HG02884 (cell line): Measurements from ENCODE around the gene RPS6KA5.

ENCODE experiments used
- ATAC-seq: cut with Tn5 transposase; IDR thresholded peaks from one replicate; pipeline ENCODE4 v1.9.1; 2021; ENCODE audit warnings: mild to moderate bottlenecking, moderate library complexity; ENCODE audit not compliant: unreplicated experiment

The RPS6KA5 gene

DNA sequence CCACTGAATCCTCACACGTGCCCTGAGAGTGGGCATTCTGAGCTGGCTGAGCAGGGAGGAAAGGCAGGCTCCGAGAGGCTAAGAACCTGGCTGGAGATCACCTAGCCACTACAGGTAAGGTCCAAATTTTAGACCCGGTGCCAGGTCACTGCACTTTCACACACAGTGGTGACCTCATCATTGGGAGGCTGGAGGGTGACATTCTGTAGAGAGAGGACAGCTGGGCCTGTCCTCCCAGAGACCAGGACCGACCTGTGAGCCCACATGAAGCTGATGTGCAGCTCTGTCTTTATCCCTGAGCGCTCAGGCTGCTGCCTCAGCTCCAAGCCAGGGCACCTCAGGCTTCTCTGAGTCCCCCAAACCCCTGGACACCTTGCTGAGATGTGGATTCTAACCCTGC lies 248.3 kb downstream of the RPS6KA5 start:
- ATAC-seq = no peak

DNA sequence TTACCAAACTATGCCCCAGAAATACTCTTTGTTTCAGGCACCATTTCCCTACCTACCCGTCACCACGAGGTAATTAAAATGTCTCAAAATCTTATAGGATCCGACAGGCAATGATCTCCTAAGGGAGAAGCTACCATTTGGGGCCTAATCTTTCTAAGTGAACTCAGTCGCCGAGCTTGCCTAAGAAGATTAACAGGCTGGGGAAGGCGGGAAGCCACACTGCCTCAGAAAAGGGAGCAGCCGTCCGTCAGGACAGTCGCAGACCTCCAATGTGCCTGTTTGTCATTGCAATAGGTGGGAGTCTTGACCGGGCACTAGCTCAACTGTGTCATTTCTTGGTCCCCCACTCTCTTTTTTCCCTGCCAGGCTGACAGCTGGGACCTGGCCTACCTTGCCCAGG lies 248.8 kb downstream of the RPS6KA5 start:
- ATAC-seq = no peak

DNA sequence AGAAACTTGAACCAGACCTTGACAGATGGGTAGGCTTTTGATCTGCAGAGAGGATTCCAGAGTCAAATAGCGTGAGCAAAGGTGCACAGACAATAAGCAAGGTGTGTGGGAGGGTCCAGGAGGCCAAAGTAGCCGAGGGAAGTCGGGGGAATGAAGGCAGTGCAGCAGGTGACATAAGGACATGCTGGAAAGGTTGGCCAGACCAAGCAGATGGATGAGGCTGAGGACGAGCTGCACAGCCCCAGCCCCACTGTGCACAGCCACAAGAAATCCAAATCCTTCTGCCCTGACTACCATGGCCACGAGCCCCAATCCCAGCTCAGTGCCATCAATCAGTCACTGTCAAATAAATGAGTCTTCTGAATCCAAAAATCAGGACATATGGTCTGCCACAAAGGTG lies 249.6 kb downstream of the RPS6KA5 start:
- no peak for ATAC-seq

DNA sequence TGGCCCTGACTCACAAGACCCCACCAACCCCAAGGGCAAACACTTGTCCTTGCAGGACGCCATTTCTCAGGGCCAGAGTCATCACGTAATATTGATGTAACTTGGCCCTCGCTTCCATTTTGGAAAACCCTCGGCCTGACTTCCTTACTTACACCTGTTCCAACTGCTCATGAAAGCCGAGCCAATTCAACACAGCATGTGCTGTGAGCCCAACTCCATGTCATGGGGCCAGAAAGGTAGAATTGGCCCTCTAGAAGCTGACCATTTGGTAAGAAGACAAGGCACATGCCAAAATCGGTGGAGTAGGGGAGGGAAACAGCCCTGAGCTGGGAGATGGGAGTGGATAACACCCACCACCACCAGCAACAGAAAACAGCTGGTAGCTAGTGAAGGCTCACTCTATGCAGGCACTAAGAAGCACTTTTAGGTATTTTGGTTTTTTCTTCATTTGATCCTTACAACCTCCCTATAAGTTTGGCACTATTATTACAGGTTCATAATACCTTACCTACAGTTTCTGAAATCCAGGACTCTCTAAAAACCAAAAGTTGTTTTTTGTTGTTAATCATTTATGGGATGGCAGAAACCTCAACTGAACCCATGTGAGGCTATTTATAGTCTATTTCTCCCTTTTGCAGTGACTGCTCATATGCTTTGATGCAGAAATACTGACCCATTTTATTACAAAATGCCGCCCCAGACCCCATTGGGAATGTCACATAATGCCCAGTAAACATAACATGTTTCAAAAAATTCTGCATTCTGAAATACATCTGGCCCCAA lies 250.7 kb downstream of the RPS6KA5 start:
- no peak for ATAC-seq

DNA sequence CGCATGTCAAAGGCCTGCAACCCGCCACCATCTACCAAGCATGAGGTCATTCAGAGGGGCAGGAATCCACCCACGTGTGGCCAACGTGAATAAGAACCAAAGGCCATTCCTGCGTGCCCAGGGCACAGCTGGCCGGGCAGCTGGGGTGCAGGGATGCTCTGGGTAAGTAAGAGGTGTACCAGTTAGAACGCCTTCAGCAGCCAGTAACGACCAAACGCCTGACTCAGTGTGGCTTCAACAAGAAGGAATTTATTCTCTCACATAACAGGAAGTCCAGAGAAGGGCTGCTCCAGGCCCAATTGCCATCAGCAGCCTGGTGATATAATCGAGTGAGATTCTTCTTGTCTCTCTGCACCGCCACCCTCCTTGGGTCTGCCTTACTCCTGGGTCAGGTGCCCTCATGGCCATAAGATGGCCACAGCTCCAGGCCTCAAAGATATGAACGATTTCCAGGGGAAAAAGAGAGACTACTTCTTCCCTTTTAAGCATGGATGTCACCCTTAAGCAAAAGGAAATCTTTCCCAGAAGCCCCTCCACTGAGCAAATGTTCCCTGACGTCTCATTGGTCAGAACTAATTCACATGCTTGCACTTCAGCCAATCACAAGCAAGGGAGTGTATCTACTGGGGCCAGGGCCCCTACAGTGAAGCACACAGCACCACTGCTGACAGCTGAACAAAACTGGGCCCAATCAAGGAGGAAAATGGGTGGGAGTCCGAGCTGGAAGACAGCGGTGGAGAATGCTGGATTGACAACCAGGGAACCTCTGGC lies 251.5 kb downstream of the RPS6KA5 start:
- ATAC-seq = no peak

DNA sequence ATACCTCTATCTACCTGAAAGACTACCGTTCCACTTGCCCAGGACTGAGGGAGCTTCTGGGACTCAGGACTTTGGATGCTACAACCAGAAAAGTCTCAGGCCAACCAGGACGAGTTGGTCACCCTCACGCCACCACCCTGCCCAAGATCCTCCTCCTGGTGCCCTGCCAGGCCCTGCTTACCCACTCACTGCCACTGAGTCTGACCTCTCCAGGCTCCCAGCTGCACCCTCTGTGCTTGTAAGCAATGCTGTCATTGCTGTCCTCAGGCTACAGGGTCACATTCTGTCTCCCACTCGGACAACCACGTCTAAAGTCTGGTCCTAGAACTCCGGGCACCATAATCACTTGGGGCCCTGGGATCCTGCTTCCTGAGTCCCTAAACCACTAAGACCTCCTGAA lies 253.4 kb downstream of the RPS6KA5 start:
- ATAC-seq = no peak

DNA sequence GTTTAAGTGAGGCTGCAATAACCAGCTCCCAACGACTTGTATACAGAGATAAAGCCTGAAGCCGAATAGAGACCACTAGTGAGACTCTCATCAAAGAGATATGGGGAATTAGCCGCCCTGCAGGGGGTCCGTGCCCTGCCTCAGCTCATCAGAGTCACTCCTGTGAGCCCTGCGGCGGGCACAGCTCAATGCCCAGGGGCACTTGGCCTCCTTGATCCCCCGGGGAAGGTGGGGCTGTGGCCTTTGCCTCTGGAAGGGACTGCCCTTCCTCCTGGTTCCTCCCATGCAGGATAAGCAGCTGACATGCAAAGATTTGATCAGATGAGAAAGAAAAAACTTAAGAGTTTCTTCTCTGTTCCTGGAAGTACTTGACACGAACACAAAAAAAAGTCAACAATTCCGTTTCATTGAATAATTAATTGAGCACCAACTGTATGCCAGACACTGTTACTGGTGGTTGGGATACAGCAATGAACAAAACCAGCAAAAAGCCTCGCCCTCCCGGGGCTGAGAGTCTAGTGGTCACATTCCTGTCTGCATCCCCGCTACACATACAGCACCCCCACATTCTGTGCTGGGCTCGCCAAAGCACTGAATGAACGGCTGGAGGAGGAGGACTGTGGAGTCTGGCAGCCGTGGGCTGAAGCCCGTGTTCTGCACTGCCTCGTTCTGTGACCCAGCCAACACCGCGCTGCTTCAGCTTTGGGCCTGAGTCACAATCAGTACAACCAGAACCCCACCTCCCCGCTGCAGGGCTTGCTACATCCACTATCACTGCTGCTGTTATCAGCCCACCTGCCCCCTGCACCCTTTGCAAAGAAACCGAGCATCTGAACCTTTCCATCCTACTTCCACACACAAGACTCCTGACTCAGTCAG lies 254.5 kb downstream of the RPS6KA5 start:
- no peak for ATAC-seq

DNA sequence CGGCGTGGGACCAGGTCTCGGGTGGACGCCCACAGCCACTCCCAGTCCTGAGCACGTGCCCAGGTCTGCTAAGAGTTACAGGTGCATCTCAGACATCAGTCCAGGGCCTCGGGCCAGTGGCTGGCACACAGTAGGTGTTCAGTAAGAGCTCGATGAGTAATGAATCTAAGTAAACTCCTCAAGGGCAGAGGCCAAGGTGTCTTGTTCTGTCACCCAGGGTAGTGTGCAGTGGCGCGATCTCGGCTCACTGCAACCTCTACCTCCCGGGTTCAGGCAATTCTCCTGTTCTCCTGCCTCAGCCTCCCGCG lies 255.4 kb downstream of the RPS6KA5 start:
- no peak for ATAC-seq

DNA sequence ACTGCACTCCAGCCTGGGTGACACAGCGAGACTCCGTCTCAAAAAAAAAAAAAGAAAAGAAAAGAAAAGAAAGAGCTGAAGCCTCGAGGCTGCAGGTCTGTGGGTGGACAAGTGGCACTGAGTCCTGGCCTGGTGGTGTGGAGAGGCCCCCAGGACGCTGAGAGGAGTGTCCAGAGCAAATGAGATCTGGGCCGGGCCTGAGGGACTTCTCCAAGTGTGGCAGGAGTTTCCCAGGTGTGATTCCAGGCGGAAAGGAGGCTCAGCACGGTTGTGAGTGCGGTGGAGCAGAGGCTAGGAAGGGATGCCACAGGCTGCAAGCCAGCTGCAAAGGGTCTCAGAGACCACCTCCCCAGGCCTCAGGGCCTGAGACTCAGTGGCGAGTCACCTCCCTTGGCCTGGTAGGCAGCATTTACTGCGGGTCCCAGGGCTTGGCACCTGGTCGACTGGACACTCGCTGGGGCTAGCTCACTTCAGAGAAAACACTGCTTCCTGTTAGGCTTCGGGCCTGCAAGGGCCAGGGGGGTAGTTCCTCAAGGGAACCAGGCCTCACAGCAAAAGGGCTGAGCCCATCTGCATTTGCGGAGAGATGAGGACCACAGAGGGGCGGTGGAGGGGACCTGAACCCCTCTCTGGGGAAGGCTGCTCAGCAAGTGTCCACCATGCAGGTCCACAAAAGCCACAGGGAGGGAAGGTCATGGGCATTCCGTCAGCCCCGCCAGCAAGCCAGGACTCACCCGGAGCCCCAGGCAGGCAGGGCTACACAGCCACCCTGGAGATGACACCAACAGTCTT lies 256.0 kb downstream of the RPS6KA5 start:
- ATAC-seq = no peak

DNA sequence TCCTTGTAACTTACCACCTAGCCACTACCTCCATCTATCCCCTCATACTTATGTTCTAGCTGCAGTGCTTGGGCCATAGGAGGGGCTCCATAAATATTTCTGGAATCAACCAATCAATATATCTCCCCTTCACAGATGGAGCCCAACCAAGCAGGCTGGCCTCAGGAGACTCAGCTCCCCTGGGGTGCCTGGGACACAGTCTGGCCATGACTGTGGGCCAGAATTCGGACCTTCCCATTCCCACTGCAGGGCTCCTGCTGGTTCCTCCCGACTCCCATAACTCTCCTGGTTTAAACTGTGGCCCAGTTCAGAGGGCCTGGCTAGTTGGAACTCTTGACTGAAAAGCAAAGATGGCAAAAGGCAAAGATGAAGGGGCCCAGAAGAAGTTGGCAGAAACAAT lies 257.2 kb downstream of the RPS6KA5 start:
- no peak for ATAC-seq

DNA sequence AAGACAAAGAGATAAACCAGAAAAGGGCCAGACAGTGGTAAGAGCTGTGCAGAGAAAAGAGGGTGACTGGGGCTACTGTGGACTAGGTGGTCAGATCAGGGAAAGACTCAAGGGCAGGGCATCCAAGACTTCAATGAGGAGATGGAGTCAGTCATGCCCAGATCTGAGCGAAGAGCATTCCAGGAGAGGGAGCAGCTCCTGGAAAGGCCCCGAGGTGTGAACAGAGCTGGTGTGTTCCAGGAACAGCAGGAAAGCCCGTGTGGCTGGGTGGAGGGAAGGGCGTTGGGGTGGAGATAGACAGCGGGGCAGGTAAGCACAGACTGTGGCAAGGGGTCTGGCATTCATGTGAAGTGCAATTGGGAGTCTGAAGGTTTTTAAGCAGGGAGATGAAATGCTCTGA lies 261.0 kb downstream of the RPS6KA5 start:
- no peak for ATAC-seq

DNA sequence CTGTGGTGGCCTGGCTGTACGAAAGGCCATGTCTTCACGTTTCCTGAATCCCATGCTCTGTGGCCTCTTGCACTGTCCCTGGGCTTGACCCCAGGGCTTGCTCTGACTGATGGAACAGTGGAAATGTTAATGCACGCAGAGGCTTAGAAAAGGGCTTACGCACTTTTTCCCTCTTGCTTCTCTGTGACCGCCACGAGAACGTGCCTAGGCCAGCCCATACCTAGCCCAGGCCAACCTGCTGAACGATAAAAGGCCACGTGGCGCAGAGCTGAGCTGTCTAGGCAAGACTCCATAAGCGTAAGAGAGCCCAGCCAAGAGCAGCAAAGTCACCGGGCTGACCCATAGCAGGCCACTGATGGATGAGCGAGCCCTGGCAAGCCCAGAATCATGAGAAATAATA lies 262.5 kb downstream of the RPS6KA5 start:
- no peak for ATAC-seq
